Endothelial cell of umbilical vein (primary cell): ENCODE measurements around the gene MAPKAP1.

Experiments used
- TF ChIP-seq, protein P1 (sequence below): IDR thresholded peaks from 2 replicates; pipeline ENCODE4 v1.6.1; 2011; ENCODE audit not compliant: insufficient read depth, insufficient read length
- TF ChIP-seq, protein P2 (sequence below), 2 donors: IDR thresholded peaks; 1 replicate in 1 of 2; 2 replicates in 1 of 2; pipeline ENCODE4 v1.5.1; 2011; ENCODE audit warnings: low read length in 2 of 2, mild to moderate bottlenecking in 2 of 2, moderate library complexity in 2 of 2, control low read depth in 1 of 2, inconsistent platforms in 1 of 2, low read depth in 1 of 2; ENCODE audit not compliant: insufficient read depth in 1 of 2; ENCODE audit errors: extremely low read depth in 1 of 2

DNA sequence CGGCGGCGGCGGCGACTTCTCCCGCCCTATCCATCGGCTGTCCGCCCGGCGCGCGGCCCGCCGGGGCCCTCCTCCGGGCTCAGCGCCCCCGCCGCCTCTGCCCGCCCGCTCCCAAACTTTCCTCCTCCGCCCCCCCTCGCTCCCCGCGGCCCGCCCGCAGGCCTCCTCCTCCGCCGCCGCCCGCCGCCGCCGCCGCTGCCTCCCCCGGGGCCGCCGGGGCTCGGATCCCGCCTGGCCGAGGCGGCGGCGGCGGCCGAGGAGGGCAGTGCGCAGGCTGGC lies 39.7 kb upstream of the MAPKAP1 start:
- TF ChIP-seq, protein P1, sequence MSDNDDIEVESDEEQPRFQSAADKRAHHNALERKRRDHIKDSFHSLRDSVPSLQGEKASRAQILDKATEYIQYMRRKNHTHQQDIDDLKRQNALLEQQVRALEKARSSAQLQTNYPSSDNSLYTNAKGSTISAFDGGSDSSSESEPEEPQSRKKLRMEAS: no peak
- TF ChIP-seq, protein P2, sequence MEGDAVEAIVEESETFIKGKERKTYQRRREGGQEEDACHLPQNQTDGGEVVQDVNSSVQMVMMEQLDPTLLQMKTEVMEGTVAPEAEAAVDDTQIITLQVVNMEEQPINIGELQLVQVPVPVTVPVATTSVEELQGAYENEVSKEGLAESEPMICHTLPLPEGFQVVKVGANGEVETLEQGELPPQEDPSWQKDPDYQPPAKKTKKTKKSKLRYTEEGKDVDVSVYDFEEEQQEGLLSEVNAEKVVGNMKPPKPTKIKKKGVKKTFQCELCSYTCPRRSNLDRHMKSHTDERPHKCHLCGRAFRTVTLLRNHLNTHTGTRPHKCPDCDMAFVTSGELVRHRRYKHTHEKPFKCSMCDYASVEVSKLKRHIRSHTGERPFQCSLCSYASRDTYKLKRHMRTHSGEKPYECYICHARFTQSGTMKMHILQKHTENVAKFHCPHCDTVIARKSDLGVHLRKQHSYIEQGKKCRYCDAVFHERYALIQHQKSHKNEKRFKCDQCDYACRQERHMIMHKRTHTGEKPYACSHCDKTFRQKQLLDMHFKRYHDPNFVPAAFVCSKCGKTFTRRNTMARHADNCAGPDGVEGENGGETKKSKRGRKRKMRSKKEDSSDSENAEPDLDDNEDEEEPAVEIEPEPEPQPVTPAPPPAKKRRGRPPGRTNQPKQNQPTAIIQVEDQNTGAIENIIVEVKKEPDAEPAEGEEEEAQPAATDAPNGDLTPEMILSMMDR (IDR thresholded peaks at IDR 0.05; ENCODE audit: extremely low read depth in 1 of 2, insufficient read depth in 1 of 2, low read depth in 1 of 2, low read length in 2 of 2): no peak
